Uterus (tissue), 4 donors: ENCODE results near the gene POLR2C. TPM values are rescaled to one million over a fixed set of nuclear protein-coding genes. Genes with fewer than 3 reads are reported as not detected.
A peak's percentile ranks its signal among the peaks of the same experiment; 100 is the strongest.

Source experiments
- DNase-seq, 2 donors: peaks; one replicate each; pipeline ENCODE4 v3.0.0-alpha.2; 2019 to 2020
- H3K27ac ChIP-seq, 2 donors: fragments of 200-600 bp; sonication (generic); 1 replicate in 1 of 2; 2 replicates in 1 of 2; pipeline ENCODE4 v1.5.1; 2016 to 2018
- H3K27me3 ChIP-seq, 2 donors: fragments of 200-600 bp; sonication (generic); one replicate each; pipeline ENCODE4 v1.5.1; 2018 to 2019; ENCODE audit warnings: control low read depth in 1 of 2
- H3K36me3 ChIP-seq, 2 donors: fragments of 200-600 bp; sonication (generic); one replicate each; pipeline ENCODE4 v1.5.1; 2019; ENCODE audit warnings: control low read depth in 1 of 2
- H3K4me1 ChIP-seq, 2 donors: fragments of 200-600 bp; sonication (generic); one replicate each; pipeline ENCODE4 v1.5.1; 2018 to 2019; ENCODE audit warnings: control low read depth in 1 of 2
- H3K4me3 ChIP-seq, 2 donors: fragments of 200-600 bp; sonication (generic); 1 replicate in 1 of 2; 2 replicates in 1 of 2; pipeline ENCODE4 v1.5.1; 2018 to 2019; ENCODE audit warnings: mild to moderate bottlenecking in 1 of 2
- H3K9me3 ChIP-seq, 2 donors: fragments of 200-600 bp; sonication (generic); one replicate each; pipeline ENCODE4 v1.5.1; 2019; ENCODE audit warnings: control low read depth in 1 of 2
- CTCF ChIP-seq, 4 experiments: fragments of 200-600 bp in 2 of 4; fragments of 450-650 bp in 2 of 4; sonication (generic) in 2 of 4; IDR thresholded peaks; one replicate each; pipeline ENCODE4 v1.5.1; 2016 to 2019; ENCODE audit warnings: antibody characterized with exemption in 4 of 4, mild to moderate bottlenecking in 2 of 4, moderate library complexity in 1 of 4
- POLR2A ChIP-seq, 2 donors: fragments of 450-650 bp; IDR thresholded peaks; one replicate each; pipeline ENCODE4 v1.6.1; 2016; ENCODE audit warnings: antibody characterized with exemption in 2 of 2, mild to moderate bottlenecking in 1 of 2, moderate library complexity in 1 of 2
- intact Hi-C: fragments of 100-400 bp; cut with DNase I; formaldehyde crosslinking; loops from one replicate; pipeline ENCODE4 v1.15.1; 2023; ENCODE audit warnings: low total_unique reads
- total RNA-seq, 4 donors: library from RNA; depleted of rRNA in 3 of 4; stranded (reverse); fragments of >200 nt in 3 of 4; gene quantifications; one replicate each; pipeline versions ENCODE4 v1.1.0 to v1.2.4, GENCODE V29; 2014 to 2023
- donor health status: DM: yes; HTN: yes; CAD: no.

Gene POLR2C
- 100 to 1,000 TPM in 2 of 4 donors, 10 to 100 TPM in 2; 64.3 to 460 (median 104) TPM for total RNA-seq

- Histone ChIP-seq H3K4me1 (peaks cover 4 to 13% of the 10 kb centered on the region in 2 donors), H3K4me3 (peak within 1 kb of the TSS; percentile 78 to 96), H3K36me3 (no peaks in the 10 kb centered on the region), H3K27ac (peak within 1 kb of the TSS; percentile 85 to 87), H3K27me3 (no peaks in the 10 kb centered on the region), H3K9me3 (no peaks in the 10 kb centered on the region)
- intact Hi-C loops = no loop called here
- peak; percentile 41 to 91 for TF ChIP-seq POLR2A (IDR thresholded peaks at IDR 0.05)
- peak; percentile 97 for TF ChIP-seq CTCF (IDR thresholded peaks at IDR 0.05)
- peak; percentile 84 to 88 for DNase-seq
These were observed at the start of gene POLR2C for GRCh38 chr16:57462209-57462977. Gene POLR2C (plus strand): TSS chr16:57462679. CDS start chr16:57462725, 46 bp downstream.

- TF ChIP-seq CTCF (IDR thresholded peaks at IDR 0.05) = no peak
- TF ChIP-seq POLR2A (IDR thresholded peaks at IDR 0.05) = no peak
- H3K36me3 ChIP-seq = no peaks in the 10 kb centered on the region
- no peaks in the 10 kb centered on the region for H3K9me3 ChIP-seq
- H3K27ac ChIP-seq = no peak overlapping the region
- H3K4me3 ChIP-seq = no peak overlapping the region
- intact Hi-C loops = no loop called here
- H3K4me1 ChIP-seq = no peaks in the 10 kb centered on the region
- no peak for DNase-seq
- H3K27me3 ChIP-seq = no peaks in the 10 kb centered on the region
These were observed 49.2 kb upstream of the POLR2C start for GRCh38 chr16:57413301-57413730.

- Histone ChIP-seq H3K9me3 (no peaks in the 10 kb centered on the region), H3K4me1 (no peaks in the 10 kb centered on the region), H3K27me3 (no peaks in the 10 kb centered on the region), H3K27ac (no peak overlapping the region), H3K4me3 (no peak overlapping the region), H3K36me3 (no peaks in the 10 kb centered on the region)
- TF ChIP-seq POLR2A (IDR thresholded peaks at IDR 0.05) = no peak
- no peak for TF ChIP-seq CTCF (IDR thresholded peaks at IDR 0.05)
- intact Hi-C loops = no loop called here
- no peak for DNase-seq
These were observed 48.7 kb upstream of the POLR2C start for GRCh38 chr16:57413733-57414132.

GRCh38 chr16:57416084-57416483 is 46.4 kb upstream of the POLR2C start:
- DNase-seq = no peak
- Histone ChIP-seq H3K4me3 (no peak overlapping the region), H3K27me3 (no peaks in the 10 kb centered on the region), H3K4me1 (no peaks in the 10 kb centered on the region), H3K36me3 (no peaks in the 10 kb centered on the region), H3K27ac (peak overlapping the region in 1 of 2 donors; percentile 74), H3K9me3 (no peaks in the 10 kb centered on the region)
- intact Hi-C loops = loop anchor here (2.0 to 5.0 kb wide), 2 partner anchors 115 to 324 kb away; partner anchors contain the start of gene CPNE2
- TF ChIP-seq CTCF (IDR thresholded peaks at IDR 0.05) (no peak), POLR2A (IDR thresholded peaks at IDR 0.05) (no peak)

- H3K4me1 ChIP-seq = no peaks in the 10 kb centered on the region
These were observed 43.0 kb upstream of the POLR2C start for GRCh38 chr16:57419506-57419905.

More at GRCh38 chr16:57419506-57419905, 43.0 kb upstream of the POLR2C start:
- Histone ChIP-seq H3K27me3 (no peaks in the 10 kb centered on the region), H3K4me3 (no peak overlapping the region), H3K9me3 (no peaks in the 10 kb centered on the region), H3K27ac (peak overlapping the region in 1 of 2 donors; percentile 39), H3K36me3 (no peaks in the 10 kb centered on the region)
- intact Hi-C loops = loop anchor here (5.0 kb wide), 1 partner anchor 327 kb away; the partner anchor contains the start of gene CPNE2
- no peak for TF ChIP-seq CTCF (IDR thresholded peaks at IDR 0.05)
- DNase-seq = no peak
